GM18502 (cell line): ENCODE results near the gene FAM53A.

ENCODE experiments used
- ATAC-seq: cut with Tn5 transposase; IDR thresholded peaks from one replicate; pipeline ENCODE4 v1.9.1; 2021; ENCODE audit warnings: mild to moderate bottlenecking; ENCODE audit not compliant: unreplicated experiment, poor library complexity

FAM53A gene

GRCh38 chr4:1597021-1597931, 86.8 kb downstream of the FAM53A start:
- ATAC-seq, result no peak

- no peak for ATAC-seq
These were observed 87.7 kb downstream of the FAM53A start for GRCh38 chr4:1596393-1596792.

- no peak for ATAC-seq
These were observed 88.3 kb downstream of the FAM53A start for GRCh38 chr4:1595789-1596325.

- ATAC-seq, result no peak
These were observed 89.0 kb downstream of the FAM53A start for GRCh38 chr4:1594871-1595788.

GRCh38 chr4:1593881-1594345, 90.2 kb downstream of the FAM53A start:
- ATAC-seq, result no peak

- ATAC-seq, result no peak
These were observed 90.7 kb downstream of the FAM53A start for GRCh38 chr4:1593458-1593857.

- ATAC-seq, result no peak
These were observed 91.2 kb downstream of the FAM53A start for GRCh38 chr4:1592709-1593417.

GRCh38 chr4:1592068-1592708, 91.9 kb downstream of the FAM53A start:
- ATAC-seq, result no peak

- ATAC-seq, result no peak
These were observed 93.0 kb downstream of the FAM53A start for GRCh38 chr4:1591107-1591506.

GRCh38 chr4:1590244-1590643, 93.9 kb downstream of the FAM53A start:
- no peak for ATAC-seq
